ENCODE measurements around the gene MBOAT7.

Gene MBOAT7

GRCh38 chr19:54162241-54162805, 27.1 kb downstream of the MBOAT7 start:
- peak; percentile 68 for DNase-seq (ENCODE audit: low read depth)

DNA sequence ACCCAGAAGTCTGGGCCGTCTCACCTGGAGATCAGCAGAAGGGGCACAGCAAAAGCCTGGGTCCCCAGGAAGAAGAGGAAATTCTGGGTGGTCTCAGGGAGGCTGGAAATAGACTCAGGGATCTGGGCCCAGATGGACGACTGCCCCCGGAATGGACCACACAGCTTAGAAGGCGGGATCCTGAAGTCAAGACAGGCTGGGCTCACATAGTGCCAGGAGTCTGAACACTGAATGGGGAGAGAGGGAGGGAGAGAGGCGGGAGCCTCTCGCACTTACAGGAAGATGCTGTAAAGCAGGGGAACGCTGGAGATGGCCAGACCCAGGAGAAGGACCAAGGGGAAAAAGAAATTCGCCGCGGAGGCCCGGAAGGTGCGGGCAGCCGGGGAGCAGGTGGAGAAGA, 28.5 kb downstream of the MBOAT7 start:
- DNase-seq (ENCODE audit: low read depth) = no peak

DNA sequence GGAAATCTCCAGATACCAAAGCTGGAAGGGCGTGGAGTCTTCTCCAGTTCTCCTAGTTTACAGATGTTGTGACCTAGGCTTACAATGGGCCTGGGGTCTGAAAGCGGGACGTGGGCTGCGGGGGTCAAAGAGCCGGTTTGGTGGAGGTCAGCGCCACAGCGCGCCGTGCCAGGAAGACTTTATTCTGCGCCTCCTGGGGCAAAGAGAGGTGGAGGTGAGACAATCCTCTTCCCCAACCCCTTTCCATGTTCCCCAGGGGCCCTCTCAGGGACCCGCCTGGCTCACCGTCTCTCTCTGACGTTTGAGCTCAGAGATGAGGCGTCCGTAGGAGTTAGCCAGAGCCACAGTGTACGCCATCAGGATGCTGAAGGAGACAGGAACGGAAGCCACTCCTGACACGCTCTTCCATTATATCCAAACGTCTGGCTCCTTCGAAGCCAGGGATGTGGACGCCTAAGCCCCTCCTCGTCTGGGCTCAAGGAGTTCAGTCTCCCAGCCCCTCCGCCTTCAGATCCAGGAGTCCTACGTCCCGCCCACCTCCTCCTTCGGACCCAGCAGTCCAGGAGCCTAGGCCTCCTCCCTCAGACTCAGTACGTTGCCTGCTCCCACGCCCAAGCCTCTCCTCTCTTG, 29.1 kb downstream of the MBOAT7 start:
- no peak for DNase-seq (ENCODE audit: low read depth)

DNA sequence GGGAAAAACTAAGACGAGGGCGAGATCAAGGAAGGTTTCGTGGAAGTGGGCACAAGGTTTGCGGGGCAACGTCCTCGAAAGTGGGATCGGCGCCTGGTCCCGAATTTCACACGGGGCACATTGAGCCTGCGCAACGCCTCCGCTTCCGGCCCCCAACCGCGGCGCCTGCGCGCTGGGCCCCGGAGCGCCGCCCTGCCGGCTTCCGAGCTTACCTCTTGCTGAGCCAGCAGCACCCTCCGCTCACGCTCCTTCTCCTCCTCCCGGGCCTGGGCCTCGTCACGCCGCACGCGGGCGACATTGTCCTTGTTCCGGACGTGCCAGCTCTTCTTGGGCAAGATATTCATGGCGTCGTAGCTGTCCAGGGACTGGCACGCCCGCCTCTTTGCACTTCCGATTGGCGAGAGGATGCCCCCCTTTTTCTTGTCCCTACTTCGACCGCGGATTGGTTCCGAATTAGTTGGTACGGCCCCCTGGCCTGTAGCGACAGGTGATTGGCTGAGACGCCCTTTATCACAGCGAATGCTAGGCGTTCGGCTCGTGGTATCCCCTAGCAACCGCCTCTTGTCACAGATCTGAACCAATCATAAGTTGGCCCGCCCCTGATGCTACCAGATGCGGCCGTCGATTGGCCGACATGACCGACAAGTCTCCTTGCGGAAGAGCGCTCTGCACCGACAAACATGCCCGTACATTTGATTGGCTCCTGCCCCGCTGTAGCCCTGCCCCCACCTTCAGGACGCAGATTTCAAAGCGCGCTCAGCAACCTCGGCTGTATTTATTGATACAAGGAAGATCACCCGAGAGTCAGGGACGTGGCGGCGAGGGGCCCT, 29.8 kb downstream of the MBOAT7 start, which contains the start of gene LENG1:
LENG1 (minus strand) TSS at position 370 of the 830 bp plus-strand sequence; CDS start at position 344, 26 bp downstream.
- DNase-seq (ENCODE audit: low read depth) = peak; percentile 100

DNA sequence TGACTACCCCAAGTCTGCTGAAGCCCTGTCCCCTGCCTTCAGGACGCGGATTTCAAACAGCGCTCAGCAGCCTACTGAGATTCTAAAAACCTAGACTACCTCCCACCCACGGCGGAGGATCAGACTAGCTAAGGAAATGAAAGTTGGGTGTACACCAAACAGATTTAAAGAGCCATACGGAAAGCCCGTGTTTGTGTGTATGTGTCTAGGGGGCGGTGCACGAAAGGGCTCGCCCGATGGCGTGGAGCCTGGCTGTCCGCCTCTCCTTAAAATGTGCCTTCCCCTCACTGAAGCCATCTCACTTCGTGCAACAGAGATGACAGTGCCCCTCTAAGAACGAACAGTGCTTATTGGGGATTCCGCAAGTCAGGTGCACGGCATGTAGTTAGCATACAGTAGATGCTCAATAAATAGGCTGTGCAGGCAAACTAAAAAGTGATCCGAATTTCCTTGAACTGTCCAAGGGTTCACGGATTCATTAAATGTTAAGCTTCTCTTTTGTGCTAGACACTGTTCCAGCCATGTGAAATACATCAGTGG, 30.5 kb downstream of the MBOAT7 start:
- DNase-seq (ENCODE audit: low read depth) = no peak

DNA sequence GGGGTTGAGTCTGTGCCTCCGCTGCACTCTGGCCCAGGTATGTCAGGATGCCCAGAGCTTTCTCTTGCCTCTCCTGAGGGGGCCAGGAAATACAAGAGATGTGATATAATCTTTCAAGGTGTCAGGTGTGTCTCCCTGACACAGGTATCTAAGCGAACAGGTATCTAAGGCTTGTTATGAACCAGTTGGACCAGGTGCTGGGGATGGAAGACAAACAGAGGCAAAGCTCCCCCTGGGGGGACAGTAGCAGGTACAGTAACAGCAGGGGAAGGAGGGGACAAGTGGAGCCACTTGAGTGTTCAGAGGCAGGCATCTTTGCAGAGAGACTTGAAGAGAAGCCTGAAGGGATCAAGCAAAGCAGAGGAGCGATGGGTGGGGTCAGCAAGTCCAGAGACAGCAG, 32.4 kb downstream of the MBOAT7 start:
- no peak for DNase-seq (ENCODE audit: low read depth)

GRCh38 chr19:54156490-54156889, 32.9 kb downstream of the MBOAT7 start:
- DNase-seq (ENCODE audit: low read depth) = no peak

DNA sequence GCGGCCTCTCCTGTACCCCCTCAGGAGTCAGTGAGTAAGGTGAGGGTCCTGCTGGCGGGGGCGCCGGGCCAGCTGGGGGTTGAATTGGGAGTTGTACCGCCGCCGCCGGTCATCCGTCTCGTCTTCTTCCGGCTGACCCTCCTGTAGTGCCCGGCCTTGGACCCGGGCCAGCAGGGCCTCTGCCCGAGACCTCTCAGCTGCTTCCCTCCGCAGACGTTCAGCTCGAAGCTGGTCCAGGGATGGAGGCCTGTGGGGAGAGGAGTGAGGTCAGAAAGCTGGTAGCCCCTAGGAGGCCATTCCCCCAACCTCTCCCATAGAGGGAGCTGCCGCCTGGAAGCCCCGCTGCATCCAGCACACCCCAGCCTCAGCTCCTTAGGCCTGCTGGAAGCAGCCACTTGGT, 33.7 kb downstream of the MBOAT7 start:
- DNase-seq (ENCODE audit: low read depth) = no peak

DNA sequence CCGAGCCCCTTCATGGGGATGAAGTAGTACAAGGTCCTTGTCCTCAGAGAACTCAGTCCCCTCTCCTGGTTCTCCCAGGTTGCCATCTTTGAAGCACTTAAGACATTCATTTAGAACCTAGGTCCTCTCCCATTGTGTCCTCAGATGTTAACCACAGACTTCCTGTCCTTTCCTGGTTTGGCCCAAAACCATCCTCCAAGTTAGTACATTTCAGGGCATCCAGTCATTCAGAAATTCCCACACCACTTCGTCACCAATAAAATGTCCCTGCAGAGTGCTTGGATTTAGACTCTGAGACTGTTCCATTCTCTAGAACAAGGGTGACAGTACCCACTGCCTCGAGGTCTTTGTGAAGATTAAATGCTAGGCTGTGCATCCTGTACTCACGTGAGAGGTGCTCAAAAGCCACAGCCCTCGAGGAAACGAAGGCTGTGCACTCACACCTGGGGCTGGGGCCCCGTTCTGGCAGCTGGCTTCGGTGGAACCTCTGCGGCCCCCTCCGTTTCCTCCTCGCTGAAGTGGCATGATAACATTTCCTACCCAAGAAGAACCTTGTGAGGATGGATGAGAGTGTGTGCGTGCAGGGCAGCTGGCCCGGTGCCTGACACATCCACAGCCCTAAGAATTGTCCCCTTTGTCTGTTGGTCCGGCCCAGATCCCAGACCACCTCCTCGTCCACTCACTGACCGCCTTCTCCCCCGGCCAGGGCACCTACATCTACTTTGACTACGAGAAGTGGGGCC, 34.6 kb downstream of the MBOAT7 start:
- DNase-seq (ENCODE audit: low read depth) = no peak

GRCh38 chr19:54153731-54154326, 35.6 kb downstream of the MBOAT7 start:
- DNase-seq (ENCODE audit: low read depth) = no peak

DNA sequence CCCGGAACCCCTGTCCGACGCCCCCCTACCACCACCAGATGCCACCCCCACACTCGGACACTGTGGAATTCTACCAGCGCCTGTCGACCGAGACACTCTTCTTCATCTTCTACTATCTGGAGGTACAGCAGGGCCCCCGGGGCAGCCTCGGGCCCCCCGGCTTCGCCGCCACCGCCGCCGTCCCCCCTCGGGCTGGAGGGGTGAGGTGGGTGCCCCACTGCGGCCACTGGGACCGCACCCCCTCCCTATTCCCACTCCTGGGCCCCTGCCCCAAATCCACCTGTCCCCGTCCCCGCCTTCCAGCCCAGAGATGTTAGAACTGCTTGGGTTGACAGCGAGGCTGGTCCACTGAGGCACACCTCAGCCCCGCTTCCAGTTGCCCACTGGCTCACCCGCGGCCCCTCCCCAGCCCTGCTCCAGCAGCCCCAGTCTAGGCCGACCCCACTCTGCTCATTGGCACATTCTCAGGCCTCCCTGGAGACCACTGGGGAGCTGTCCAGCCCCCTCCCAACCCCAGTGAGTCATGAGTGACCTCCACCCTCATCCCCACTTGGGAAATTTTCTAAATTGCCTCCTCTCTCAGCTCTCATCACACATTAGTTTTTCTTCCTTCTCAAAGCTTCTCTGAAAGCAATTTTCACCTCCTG, 36.4 kb downstream of the MBOAT7 start:
- no peak for DNase-seq (ENCODE audit: low read depth)

GRCh38 chr19:54152267-54152666, 37.1 kb downstream of the MBOAT7 start:
- no peak for DNase-seq (ENCODE audit: low read depth)

DNA sequence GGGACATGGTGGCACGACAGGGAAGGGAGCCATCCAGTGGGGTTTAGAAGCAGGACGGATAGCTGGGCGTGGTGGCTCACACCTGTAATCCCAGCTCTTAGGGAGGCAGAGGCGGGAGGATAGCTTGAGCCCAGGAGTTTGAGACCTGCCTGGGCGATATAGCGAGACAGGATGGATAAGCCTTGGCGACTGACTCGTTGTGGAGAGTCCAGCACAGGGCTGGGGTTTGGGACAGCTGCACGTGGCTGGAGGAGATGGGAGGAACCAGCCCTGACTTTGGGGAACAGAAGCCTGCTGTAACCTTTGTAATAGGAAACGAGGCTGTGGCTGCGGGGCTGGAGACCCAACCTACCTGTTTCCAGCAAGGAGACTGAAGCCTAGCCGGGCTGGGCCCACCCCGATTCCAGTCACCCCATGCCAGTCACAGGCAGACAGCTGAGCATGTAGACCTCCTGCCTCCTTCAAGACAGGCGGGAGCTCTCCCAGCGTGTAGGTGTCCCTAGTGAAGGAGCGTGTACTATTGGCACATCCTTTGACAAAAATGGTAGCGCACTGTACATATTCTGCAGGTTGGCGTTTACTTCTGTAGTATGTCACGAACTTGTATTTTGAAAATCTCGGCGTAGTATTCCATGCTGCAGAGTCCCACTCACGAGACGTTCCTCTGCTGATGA, 37.9 kb downstream of the MBOAT7 start:
- DNase-seq (ENCODE audit: low read depth) = no peak

DNA sequence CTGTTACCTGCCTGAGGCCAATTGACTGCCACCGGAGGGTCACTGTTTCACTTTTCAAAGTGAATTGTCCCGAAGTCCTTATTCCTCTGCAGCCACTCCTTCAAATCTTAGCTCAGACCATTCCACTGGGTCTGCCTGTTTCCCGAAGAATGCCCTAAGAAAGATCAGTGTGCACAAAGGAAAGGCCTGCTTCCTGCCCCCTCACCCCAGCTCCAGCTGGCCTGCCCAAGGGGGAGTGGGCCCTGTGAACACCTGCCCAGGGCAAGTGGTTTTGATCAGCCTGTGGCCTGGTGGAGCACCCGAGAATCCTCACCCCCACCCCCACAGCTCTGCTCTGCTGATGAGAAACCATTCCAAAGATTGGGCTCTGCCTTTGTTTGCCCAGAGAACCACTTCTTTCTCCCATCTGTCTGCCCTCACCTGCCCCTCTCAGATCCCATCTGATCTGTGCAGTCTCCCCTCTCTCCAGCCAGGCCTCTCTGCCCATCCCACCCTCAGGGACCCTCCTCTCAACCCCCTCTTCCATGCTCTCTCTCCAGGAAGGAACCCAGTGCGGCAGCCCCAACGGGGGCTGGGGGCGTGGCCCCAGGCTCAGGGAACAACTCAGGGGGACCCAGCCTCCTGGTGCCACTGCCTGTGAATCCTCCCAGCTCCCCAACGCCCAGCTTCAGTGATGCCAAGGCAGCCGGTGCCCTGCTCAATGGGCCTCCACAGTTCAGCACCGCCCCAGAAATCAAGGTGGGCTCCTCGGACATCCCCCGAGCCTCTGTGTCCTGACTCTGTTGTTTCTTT, 40.2 kb downstream of the MBOAT7 start:
- no peak for DNase-seq (ENCODE audit: low read depth)

GRCh38 chr19:54148158-54148557, 41.2 kb downstream of the MBOAT7 start:
- DNase-seq (ENCODE audit: low read depth) = no peak

DNA sequence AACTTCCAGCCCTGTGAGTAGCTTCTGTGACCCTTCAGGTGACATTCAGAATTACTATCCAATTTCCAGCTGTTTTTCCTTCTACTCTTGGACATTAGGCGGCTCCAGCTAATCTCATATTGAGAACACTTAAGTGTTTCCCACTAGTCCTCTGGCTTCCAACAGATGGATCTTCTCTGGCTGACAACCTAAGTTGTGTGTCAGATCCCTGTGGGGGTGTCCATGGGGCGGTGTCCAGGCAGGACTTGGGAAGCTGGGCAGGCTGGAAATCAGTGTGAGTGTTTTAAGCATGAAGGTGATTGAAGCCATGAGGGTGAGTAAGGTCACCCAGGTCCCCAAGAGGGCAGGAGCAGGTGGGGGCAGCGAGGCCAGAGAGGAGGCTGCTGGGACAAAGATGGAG, 41.7 kb downstream of the MBOAT7 start:
- no peak for DNase-seq (ENCODE audit: low read depth)

GRCh38 chr19:54145541-54146158, 43.7 kb downstream of the MBOAT7 start:
- no peak for DNase-seq (ENCODE audit: low read depth)

- no peak for DNase-seq (ENCODE audit: low read depth)
Observed at GRCh38 chr19:54142166-54142780, 47.1 kb downstream of the MBOAT7 start.

DNA sequence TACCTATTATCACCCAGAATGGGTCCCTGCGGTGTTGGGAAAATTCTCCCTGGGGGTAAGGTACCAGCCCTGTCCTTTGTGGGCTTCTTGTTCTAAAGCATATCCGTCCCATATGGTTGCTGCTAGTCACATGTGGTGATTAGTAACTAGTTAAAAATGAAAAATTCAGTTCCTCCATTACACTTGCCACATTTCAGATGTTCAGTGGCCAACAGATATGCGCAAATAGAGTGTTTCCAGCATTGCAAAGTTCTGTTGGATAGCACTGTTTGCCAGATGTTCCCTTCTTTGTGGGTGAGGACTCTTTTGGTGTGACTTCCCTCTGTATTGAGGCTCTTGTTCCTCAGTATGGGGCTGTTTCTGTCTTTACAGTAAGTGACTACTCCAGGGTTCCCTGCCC, 48.0 kb downstream of the MBOAT7 start:
- DNase-seq (ENCODE audit: low read depth) = no peak

All from T-helper 22 cell (primary cell).